Stomach (tissue), 9 donors: ENCODE results near the gene RABGEF1. TPM values are rescaled to one million over a fixed set of nuclear protein-coding genes. Genes with fewer than 3 reads are reported as not detected.
"Not testable (repeated sequence)": the region's sequence is repeated elsewhere in the genome, so short reads cannot be mapped to it uniquely, and the experiment has no call there.

Experiments used
- DNase-seq, 2 donors: peaks; one replicate each; pipeline versions ENCODE4 v3.0.0 to v3.0.0-alpha.2; 2013 to 2019
- H3K27ac ChIP-seq, 5 donors: fragments of 200-600 bp in 4 of 5; sonication (generic) in 4 of 5; one replicate each; pipeline ENCODE4 v1.5.1; 2013 to 2019; ENCODE audit warnings: mild to moderate bottlenecking in 1 of 5, moderate library complexity in 1 of 5
- H3K27me3 ChIP-seq, 3 donors: fragments of 200-600 bp; sonication (generic); one replicate each; pipeline ENCODE4 v1.5.1; 2017 to 2019; ENCODE audit warnings: mixed run types in 1 of 3
- H3K36me3 ChIP-seq, 4 donors: fragments of 200-600 bp; sonication (generic); 1 replicate in 3 of 4; 2 replicates in 1 of 4; pipeline ENCODE4 v1.5.1; 2016 to 2019
- H3K4me1 ChIP-seq, 4 donors: fragments of 200-600 bp; sonication (generic); one replicate each; pipeline ENCODE4 v1.5.1; 2016 to 2019
- H3K4me3 ChIP-seq, 4 donors: fragments of 200-600 bp; sonication (generic) in 3 of 4; one replicate each; pipeline ENCODE4 v1.5.1; 2016 to 2019; ENCODE audit warnings: mild to moderate bottlenecking in 1 of 4
- H3K9me3 ChIP-seq, 4 donors: fragments of 200-600 bp; sonication (generic); one replicate each; pipeline ENCODE4 v1.5.1; 2016 to 2019
- EP300 ChIP-seq: sonication (generic); formaldehyde crosslinking; IDR thresholded peaks from one replicate; pipeline ENCODE4 v1.6.1; 2017; ENCODE audit warnings: antibody characterized with exemption
- POLR2A ChIP-seq, 4 donors: fragments of 450-650 bp; IDR thresholded peaks; one replicate each; pipeline ENCODE4 v1.6.1; 2016; ENCODE audit warnings: antibody characterized with exemption in 4 of 4, control low read depth in 2 of 4, mild to moderate bottlenecking in 1 of 4, moderate library complexity in 1 of 4
- POLR2AphosphoS5 ChIP-seq, 3 donors: sonication (generic); formaldehyde crosslinking; IDR thresholded peaks; one replicate each; pipeline ENCODE4 v1.6.1; 2016; ENCODE audit warnings: antibody characterized with exemption in 3 of 3
- WGBS, 5 donors: extraction: QIAGEN DNeasy Blood & Tissue Kit in 3 of 5; methylation state at CpG; one replicate each; pipeline versions ENCODE4 v1.1.5 to v1.1.7; 2013 to 2018; 5-methylcytosine and 5-hydroxymethylcytosine counted together
- intact Hi-C: fragments of 100-400 bp; cut with DNase I; formaldehyde crosslinking; loops from one replicate; pipeline ENCODE4 v1.15.1; 2023; ENCODE audit warnings: low total_unique reads
- polyA plus RNA-seq, 3 donors: library from polyadenylated mRNA; stranded (reverse); fragments of 200-250 nt; gene quantifications; one replicate each; pipeline ENCODE4 v1.2.3, GENCODE V29; 2013
- total RNA-seq, 5 donors: library from RNA; depleted of rRNA; stranded (reverse); fragments of >200 nt; gene quantifications; one replicate each; pipeline versions ENCODE4 v1.1.0 to v1.2.3, GENCODE V29; 2014 to 2016
- TF ChIP-seq, protein P1 (sequence below), 7 experiments: fragments of 450-650 bp in 4 of 7; fragments of 200-600 bp in 3 of 7; sonication (generic) in 3 of 7; IDR thresholded peaks; one replicate each; pipeline ENCODE4 v1.5.1; 2016 to 2019; ENCODE audit warnings: antibody characterized with exemption in 7 of 7, control low read depth in 2 of 7, mild to moderate bottlenecking in 1 of 7
- donor health status: healthy with polysubstance abuse.
- donor health status: Bipolar disorder and iron deficiency.
- donor health status: healthy.

The RABGEF1 gene
- total and polyA plus RNA-seq, 8 donors: 10.1 to 61.6 (median 20.8) TPM

DNA sequence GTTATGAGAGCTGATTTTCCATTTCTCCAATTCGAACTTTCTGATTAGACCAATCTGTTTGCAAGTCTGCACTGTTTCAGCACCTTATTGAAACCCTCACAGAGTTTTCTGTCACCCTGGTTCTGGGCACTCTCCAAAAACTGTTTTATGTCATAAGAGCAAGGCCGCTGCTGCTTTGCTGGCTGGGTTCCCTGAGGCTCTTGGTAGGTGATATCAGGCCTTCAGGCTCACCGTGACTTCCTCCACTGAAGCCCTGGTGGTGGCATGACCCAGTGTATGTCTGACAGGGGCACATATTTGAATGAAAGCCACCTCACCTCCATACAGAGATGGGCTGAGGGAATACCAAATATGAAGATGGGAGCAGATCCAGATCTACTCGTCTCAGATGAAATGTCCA lies 8.3 kb downstream of the RABGEF1 start:
- H3K36me3 ChIP-seq: peaks cover 0 to 4% (median 0%) of the 10 kb centered on the region in 4 donors
- no peaks in the 10 kb centered on the region for H3K9me3 ChIP-seq
- peaks cover 0 to 71% (median 36%) of the 10 kb centered on the region in 4 donors for H3K4me1 ChIP-seq
- H3K4me3 ChIP-seq: no peak overlapping the region
- TF ChIP-seq EP300 (no peak), POLR2A (IDR thresholded peaks at IDR 0.05) (no peak), POLR2AphosphoS5 (IDR thresholded peaks at IDR 0.05) (no peak)
- TF ChIP-seq, protein P1, sequence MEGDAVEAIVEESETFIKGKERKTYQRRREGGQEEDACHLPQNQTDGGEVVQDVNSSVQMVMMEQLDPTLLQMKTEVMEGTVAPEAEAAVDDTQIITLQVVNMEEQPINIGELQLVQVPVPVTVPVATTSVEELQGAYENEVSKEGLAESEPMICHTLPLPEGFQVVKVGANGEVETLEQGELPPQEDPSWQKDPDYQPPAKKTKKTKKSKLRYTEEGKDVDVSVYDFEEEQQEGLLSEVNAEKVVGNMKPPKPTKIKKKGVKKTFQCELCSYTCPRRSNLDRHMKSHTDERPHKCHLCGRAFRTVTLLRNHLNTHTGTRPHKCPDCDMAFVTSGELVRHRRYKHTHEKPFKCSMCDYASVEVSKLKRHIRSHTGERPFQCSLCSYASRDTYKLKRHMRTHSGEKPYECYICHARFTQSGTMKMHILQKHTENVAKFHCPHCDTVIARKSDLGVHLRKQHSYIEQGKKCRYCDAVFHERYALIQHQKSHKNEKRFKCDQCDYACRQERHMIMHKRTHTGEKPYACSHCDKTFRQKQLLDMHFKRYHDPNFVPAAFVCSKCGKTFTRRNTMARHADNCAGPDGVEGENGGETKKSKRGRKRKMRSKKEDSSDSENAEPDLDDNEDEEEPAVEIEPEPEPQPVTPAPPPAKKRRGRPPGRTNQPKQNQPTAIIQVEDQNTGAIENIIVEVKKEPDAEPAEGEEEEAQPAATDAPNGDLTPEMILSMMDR (IDR thresholded peaks at IDR 0.05): no peak
- intact Hi-C loops: no loop called here
- WGBS, 5 donors: 35 to 52% (median 40%) methylated on average over 4 of the region's 4 CpGs
- H3K27ac ChIP-seq: peak overlapping the region in 2 of 5 donors; percentile 2 to 65
- peak in 1 of 2 donors; percentile 56 for DNase-seq
- H3K27me3 ChIP-seq: no peaks in the 10 kb centered on the region

- DNase-seq: no peak
- intact Hi-C loops: no loop called here
- WGBS, 5 donors: 85 to 94% (median 89%) methylated on average over 8 of the region's 8 CpGs
- no peak for TF ChIP-seq POLR2A (IDR thresholded peaks at IDR 0.05)
- no peak for TF ChIP-seq EP300
- TF ChIP-seq, protein P1 (IDR thresholded peaks at IDR 0.05): no peak
- TF ChIP-seq POLR2AphosphoS5 (IDR thresholded peaks at IDR 0.05): no peak
- Histone ChIP-seq H3K36me3 (no peaks in the 10 kb centered on the region), H3K27ac (peak overlapping the region in 1 of 5 donors; percentile 43), H3K4me1 (peaks cover 0 to 85% (median 43%) of the 10 kb centered on the region in 4 donors), H3K9me3 (no peaks in the 10 kb centered on the region), H3K27me3 (no peaks in the 10 kb centered on the region), H3K4me3 (no peak overlapping the region)
These were observed 11.4 kb downstream of the RABGEF1 start for GRCh38 chr7:66751945-66752344.

GRCh38 chr7:66754541-66754940 lies 14.0 kb downstream of the RABGEF1 start:
- intact Hi-C loops: no loop called here
- Histone ChIP-seq H3K4me3 (no peak overlapping the region), H3K27me3 (no peaks in the 10 kb centered on the region), H3K9me3 (no peaks in the 10 kb centered on the region), H3K36me3 (peaks cover 0 to 4% (median 1%) of the 10 kb centered on the region in 4 donors), H3K4me1 (peaks cover 0 to 83% (median 35%) of the 10 kb centered on the region in 4 donors), H3K27ac (no peak overlapping the region)
- no peak for DNase-seq
- WGBS, 5 donors: 78 to 84% (median 81%) methylated on average over 4 of the region's 4 CpGs
- TF ChIP-seq POLR2AphosphoS5 (IDR thresholded peaks at IDR 0.05): no peak

GRCh38 chr7:66755059-66755458 lies 14.5 kb downstream of the RABGEF1 start:
- H3K4me3 ChIP-seq, H3K27me3 ChIP-seq, intact Hi-C loops, H3K36me3 ChIP-seq, DNase-seq, H3K27ac ChIP-seq, H3K9me3 ChIP-seq: not testable (repeated sequence)
- 91 to 98% (median 97%) methylated on average over 4 of the region's 4 CpGs for WGBS, 5 donors
- H3K4me1 ChIP-seq: peaks cover 0 to 78% (median 35%) of the 10 kb centered on the region in 4 donors

DNA sequence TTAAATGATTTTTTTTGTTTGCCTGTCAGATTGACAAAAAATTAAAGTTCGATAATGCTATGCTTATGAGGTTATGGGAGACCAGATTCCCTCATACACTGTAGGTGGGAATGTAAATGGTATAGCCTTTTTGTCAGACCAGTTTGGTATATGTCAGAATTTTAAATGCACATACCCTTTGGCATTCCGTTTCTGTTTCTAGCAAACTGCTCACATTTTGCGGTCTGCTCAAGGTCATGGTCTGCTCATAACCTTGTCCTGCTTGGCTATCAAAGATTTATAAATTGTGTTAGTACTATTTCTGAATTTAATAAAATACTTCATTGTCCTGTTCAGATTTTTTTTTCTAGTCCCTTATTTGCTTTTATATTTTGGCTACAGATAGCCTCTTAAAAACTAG lies 15.7 kb downstream of the RABGEF1 start:
- H3K4me3 ChIP-seq, DNase-seq, intact Hi-C loops, H3K27ac ChIP-seq, H3K9me3 ChIP-seq, H3K36me3 ChIP-seq, H3K27me3 ChIP-seq: not testable (repeated sequence)
- peaks cover 0 to 68% (median 30%) of the 10 kb centered on the region in 4 donors for H3K4me1 ChIP-seq
- 57 to 81% (median 74%) methylated on average over 2 to 3 of the region's 3 CpGs for WGBS, 5 donors

- peaks cover 0 to 4% (median 1%) of the 10 kb centered on the region in 4 donors for H3K36me3 ChIP-seq
- H3K27ac ChIP-seq: no peak overlapping the region
- no peaks in the 10 kb centered on the region for H3K27me3 ChIP-seq
- no peaks in the 10 kb centered on the region for H3K9me3 ChIP-seq
- H3K4me1 ChIP-seq: peaks cover 0 to 62% (median 30%) of the 10 kb centered on the region in 4 donors
- no peak for TF ChIP-seq POLR2A (IDR thresholded peaks at IDR 0.05)
- TF ChIP-seq, protein P1 (IDR thresholded peaks at IDR 0.05): no peak
- intact Hi-C loops: no loop called here
- no peak overlapping the region for H3K4me3 ChIP-seq
- DNase-seq: no peak
These were observed 16.4 kb downstream of the RABGEF1 start for GRCh38 chr7:66756889-66757288.
